Panc1 (cell line): ENCODE results near the gene TBX21. TPM values are rescaled to one million over a fixed set of nuclear protein-coding genes. Genes with fewer than 3 reads are reported as not detected.
"Not testable (repeated sequence)": the region's sequence is repeated elsewhere in the genome, so short reads cannot be mapped to it uniquely, and the experiment has no call there.

ENCODE experiments used
- ATAC-seq: fragments of 200-7000 bp; cut with Tn5 transposase; 2 replicates; pipeline ENCODE4 v1.9.1; 2020; ENCODE audit warnings: mild to moderate bottlenecking, moderate library complexity
- BruUV-seq: library from RNA; stranded (reverse); fragments of 400-500 nt; replicated peaks from 2 replicates; lab custom pipeline; 2021; lab: Mats Ljungman, UMichigan
- CTCF ChIA-PET: fragments of 300-600 bp; sonication (Branson Sonifier 250); formaldehyde crosslinking; loops from one replicate; lab custom pipeline; 2022; ENCODE audit warnings: antibody characterized with exemption; lab: Charles Lee
- POLR2A ChIA-PET: fragments of 300-600 bp; sonication (Branson Sonifier 250); formaldehyde crosslinking; loops from one replicate; lab custom pipeline; 2022; ENCODE audit warnings: antibody characterized with exemption; lab: Charles Lee
- DNase-seq: peaks from one replicate; pipeline ENCODE4 v3.0.0-alpha.2; 2010; ENCODE audit warnings: low read depth, low spot score
- H3K27ac ChIP-seq: 2 replicates; pipeline ENCODE4 v1.5.1; 2011; ENCODE audit warnings: mild to moderate bottlenecking, low read length, inconsistent platforms
- H3K27me3 ChIP-seq: fragments of 200-500 bp; sonication (Bioruptor generic); 2 replicates; pipeline ENCODE4 v1.6.0; 2014; ENCODE audit warnings: low read length, inconsistent platforms; ENCODE audit not compliant: control insufficient read depth, insufficient read depth
- H3K36me3 ChIP-seq: fragments of 200-500 bp; sonication (Bioruptor generic); 2 replicates; pipeline ENCODE4 v1.5.1; 2014; ENCODE audit warnings: inconsistent platforms, mild to moderate bottlenecking, low read length, moderate library complexity; ENCODE audit not compliant: control insufficient read depth, insufficient read depth
- H3K4me1 ChIP-seq: 2 replicates; pipeline ENCODE4 v1.5.1; 2011; ENCODE audit warnings: inconsistent platforms, mild to moderate bottlenecking, low read length, moderate library complexity; ENCODE audit not compliant: control insufficient read depth, insufficient read depth
- H3K4me3 ChIP-seq, 2 experiments: 2 replicates each; pipeline ENCODE4 v1.5.1; 2011 to 2012; ENCODE audit warnings: low read depth in 2 of 2, low read length in 2 of 2, mild to moderate bottlenecking in 2 of 2, inconsistent platforms in 1 of 2, moderate library complexity in 1 of 2
- H3K9me3 ChIP-seq: fragments of 200-500 bp; sonication (Bioruptor generic); 2 replicates; pipeline ENCODE4 v1.5.1; 2014; ENCODE audit warnings: low read depth, mild to moderate bottlenecking, inconsistent platforms, low read length, moderate library complexity; ENCODE audit not compliant: control insufficient read depth, insufficient read depth
- CTCF ChIP-seq: fragments of 450-650 bp; IDR thresholded peaks from 2 replicates; pipeline ENCODE4 v1.5.1; 2017; ENCODE audit warnings: mild to moderate bottlenecking
- POLR2AphosphoS5 ChIP-seq: IDR thresholded peaks from 2 replicates; pipeline ENCODE4 v1.6.1; 2012; ENCODE audit warnings: mild to moderate bottlenecking, low read depth, low read length, moderate library complexity
- REST ChIP-seq, 2 experiments: IDR thresholded peaks; 2 replicates each; pipeline ENCODE4 v1.6.1; 2011 to 2012; ENCODE audit warnings: low read depth in 2 of 2, control low read depth in 1 of 2, low read length in 1 of 2, mild to moderate bottlenecking in 1 of 2, moderate library complexity in 1 of 2; ENCODE audit not compliant: insufficient read depth in 1 of 2
- SIN3A ChIP-seq: IDR thresholded peaks from 2 replicates; pipeline ENCODE4 v1.6.1; 2012; ENCODE audit warnings: low read depth, mild to moderate bottlenecking, low read length, moderate library complexity, borderline replicate concordance; ENCODE audit not compliant: insufficient read depth
- TCF7L2 ChIP-seq: IDR thresholded peaks from 2 replicates; pipeline ENCODE4 v1.6.1; 2011; ENCODE audit warnings: mild to moderate bottlenecking, low read depth, low read length, inconsistent platforms
- in situ Hi-C: cut with HindIII; loops from 2 replicates; pipeline ENCODE4 v1.10.0; 2016; ENCODE audit warnings: low sequenced_read_pairs, low pct_unique_long_range_greater_than_20kb
- intact Hi-C: fragments of 100-400 bp; cut with micrococcal nuclease; formaldehyde crosslinking; loops from one replicate; pipeline ENCODE4 v1.10.0; 2022; ENCODE audit not compliant: unreplicated experiment
- total RNA-seq: library from RNA; stranded (reverse); gene quantifications from one replicate; pipeline ENCODE4 v1.2.1, GENCODE V29; 2021; ENCODE audit not compliant: unreplicated experiment

Gene TBX21
- total RNA-seq, 1 experiment from 2014 or later = 0.10 TPM

GRCh38 chr17:47762728-47763127, 29.7 kb downstream of the TBX21 start:
- H3K27ac ChIP-seq = no peak overlapping the region
- POLR2A ChIA-PET = interaction anchor here (0.7 kb wide), 2 partner anchors 36 to 1223 kb away, joined by 3 to 4 read pairs; no protein-coding TSS in a partner anchor
- no peak for DNase-seq
- no peak overlapping the region for H3K4me3 ChIP-seq
- BruUV-seq = no TSS peak
- CTCF ChIA-PET = no interaction called here
- intact Hi-C loops (no loop called here), in situ Hi-C loops (no loop called here)
- H3K36me3 ChIP-seq = no peaks in the 10 kb centered on the region
- H3K4me1 ChIP-seq = no peaks in the 10 kb centered on the region
- ATAC-seq = no peak
- H3K27me3 ChIP-seq = peaks cover 10% of the 10 kb centered on the region; the same call in 1 of the 2 replicates
- H3K9me3 ChIP-seq = peaks cover 7% of the 10 kb centered on the region; the same call in 1 of the 2 replicates
- no peak for TF ChIP-seq REST (IDR thresholded peaks at IDR 0.05; ENCODE audit: insufficient read depth in 1 of 2, low read depth in 2 of 2, low read length in 1 of 2)
- no peak for TF ChIP-seq POLR2AphosphoS5
- no peak for TF ChIP-seq SIN3A
- TF ChIP-seq CTCF = no peak
- TF ChIP-seq TCF7L2 = no peak

DNA sequence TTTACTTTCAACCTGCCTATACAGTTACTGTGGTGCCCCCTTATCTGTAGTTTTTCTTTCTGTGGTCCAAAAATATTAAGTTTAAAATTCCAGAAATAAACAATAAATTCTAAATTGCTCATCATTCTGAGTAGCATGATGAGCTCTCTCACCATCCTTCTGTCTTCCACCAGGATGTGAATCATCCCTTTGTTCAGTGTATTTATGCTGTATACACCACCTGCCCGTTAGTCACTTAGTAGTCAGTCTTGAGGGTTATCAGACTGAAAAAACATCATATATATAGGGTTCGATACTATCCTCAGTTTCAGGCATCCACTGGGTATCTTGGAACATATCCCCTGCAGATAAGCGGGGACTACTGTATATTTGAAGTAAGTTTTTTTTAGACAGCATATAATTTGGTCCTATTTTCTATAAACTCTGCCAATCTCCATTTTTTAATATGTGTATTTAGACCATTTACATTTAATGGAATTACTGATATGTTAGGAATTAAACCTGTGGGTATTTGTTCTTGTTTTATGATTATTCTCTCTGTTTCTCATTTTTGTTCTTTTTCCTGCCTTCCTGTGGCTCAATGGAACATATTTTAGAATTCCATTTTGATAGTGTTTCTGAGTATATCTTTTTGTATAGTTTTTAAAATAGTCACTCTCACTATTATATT, 31.0 kb downstream of the TBX21 start:
- DNase-seq (no peak), ATAC-seq (no peak)
- TF ChIP-seq SIN3A (no peak), POLR2AphosphoS5 (no peak), REST (IDR thresholded peaks at IDR 0.05; ENCODE audit: insufficient read depth in 1 of 2, low read depth in 2 of 2, low read length in 1 of 2) (no peak), TCF7L2 (no peak), CTCF (no peak)
- intact Hi-C loops = no loop called here
- in situ Hi-C loops = no loop called here
- Histone ChIP-seq H3K9me3 (peaks cover 9% of the 10 kb centered on the region; the same call in 1 of the 2 replicates), H3K27ac (no peak overlapping the region), H3K36me3 (no peaks in the 10 kb centered on the region), H3K4me3 (no peak overlapping the region), H3K27me3 (no peaks in the 10 kb centered on the region), H3K4me1 (no peaks in the 10 kb centered on the region)
- no TSS peak for BruUV-seq
- ChIA-PET CTCF (no interaction called here), POLR2A (no interaction called here)

- ATAC-seq, H3K4me3 ChIP-seq, DNase-seq, in situ Hi-C loops, H3K36me3 ChIP-seq, CTCF ChIA-PET, H3K27me3 ChIP-seq, H3K27ac ChIP-seq, BruUV-seq, intact Hi-C loops, POLR2A ChIA-PET, H3K9me3 ChIP-seq, H3K4me1 ChIP-seq: not testable (repeated sequence)
These were observed 40.6 kb downstream of the TBX21 start for GRCh38 chr17:47773649-47774048.
